NCI-H2196 (cell line): ENCODE results near the gene SIX2.

Experiments
- DNase-seq: peaks from one replicate; lab custom pipeline; 2025; ENCODE audit not compliant: unreplicated experiment; lab: John Stamatoyannopoulos, UW

Gene SIX2

GRCh38 chr2:45024097-45024496 is 14.8 kb upstream of the SIX2 start:
- DNase-seq = no peak

- DNase-seq = no peak
These were observed 11.2 kb upstream of the SIX2 start for GRCh38 chr2:45020439-45020838.

- DNase-seq = no peak
These were observed 8.8 kb upstream of the SIX2 start for GRCh38 chr2:45018023-45018422.

GRCh38 chr2:45014831-45015230 is 5.6 kb upstream of the SIX2 start:
- DNase-seq = no peak

GRCh38 chr2:45014016-45014702 is 4.9 kb upstream of the SIX2 start:
- peak; percentile 51 for DNase-seq

- DNase-seq = no peak
These were observed 4.2 kb upstream of the SIX2 start for GRCh38 chr2:45013229-45014015.

GRCh38 chr2:45012733-45013132 is 3.5 kb upstream of the SIX2 start:
- no peak for DNase-seq

- no peak for DNase-seq
These were observed 2.7 kb upstream of the SIX2 start for GRCh38 chr2:45011621-45012602.

- DNase-seq = no peak
These were observed 1.9 kb upstream of the SIX2 start for GRCh38 chr2:45011121-45011520.

GRCh38 chr2:45010702-45011012 is 1.4 kb upstream of the SIX2 start:
- no peak for DNase-seq

- DNase-seq = peak; percentile 51
These were observed 863 bp upstream of the SIX2 start for GRCh38 chr2:45009928-45010701.

GRCh38 chr2:45008296-45009129 is 739 bp downstream of the SIX2 start:
- no peak for DNase-seq

GRCh38 chr2:45007961-45008295 is 1.3 kb downstream of the SIX2 start:
- DNase-seq = no peak

GRCh38 chr2:45006942-45007287 is 2.3 kb downstream of the SIX2 start:
- no peak for DNase-seq

GRCh38 chr2:45006041-45006941 is 3.0 kb downstream of the SIX2 start:
- DNase-seq = no peak

- DNase-seq = no peak
These were observed 3.8 kb downstream of the SIX2 start for GRCh38 chr2:45005261-45006002.

GRCh38 chr2:45004562-45005191 is 4.6 kb downstream of the SIX2 start:
- no peak for DNase-seq
